Measurements from ENCODE around the gene ANXA1. TPM values are rescaled to one million over a fixed set of nuclear protein-coding genes. Genes with fewer than 3 reads are reported as not detected.

The ANXA1 gene
- total RNA-seq, 1 donor from 2014 or later, result 237 TPM

GRCh38 chr9:73204936-73205335 is 53.3 kb downstream of the ANXA1 start:
- TF ChIP-seq, protein P1, sequence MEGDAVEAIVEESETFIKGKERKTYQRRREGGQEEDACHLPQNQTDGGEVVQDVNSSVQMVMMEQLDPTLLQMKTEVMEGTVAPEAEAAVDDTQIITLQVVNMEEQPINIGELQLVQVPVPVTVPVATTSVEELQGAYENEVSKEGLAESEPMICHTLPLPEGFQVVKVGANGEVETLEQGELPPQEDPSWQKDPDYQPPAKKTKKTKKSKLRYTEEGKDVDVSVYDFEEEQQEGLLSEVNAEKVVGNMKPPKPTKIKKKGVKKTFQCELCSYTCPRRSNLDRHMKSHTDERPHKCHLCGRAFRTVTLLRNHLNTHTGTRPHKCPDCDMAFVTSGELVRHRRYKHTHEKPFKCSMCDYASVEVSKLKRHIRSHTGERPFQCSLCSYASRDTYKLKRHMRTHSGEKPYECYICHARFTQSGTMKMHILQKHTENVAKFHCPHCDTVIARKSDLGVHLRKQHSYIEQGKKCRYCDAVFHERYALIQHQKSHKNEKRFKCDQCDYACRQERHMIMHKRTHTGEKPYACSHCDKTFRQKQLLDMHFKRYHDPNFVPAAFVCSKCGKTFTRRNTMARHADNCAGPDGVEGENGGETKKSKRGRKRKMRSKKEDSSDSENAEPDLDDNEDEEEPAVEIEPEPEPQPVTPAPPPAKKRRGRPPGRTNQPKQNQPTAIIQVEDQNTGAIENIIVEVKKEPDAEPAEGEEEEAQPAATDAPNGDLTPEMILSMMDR (IDR thresholded peaks at IDR 0.05), result no peak
- H3K4me1 Mint-ChIP-seq (ENCODE audit: unreplicated experiment), result no peaks in the 10 kb centered on the region

GRCh38 chr9:73206851-73207250 is 55.2 kb downstream of the ANXA1 start:
- Mint-ChIP-seq H3K4me3 (ENCODE audit: unreplicated experiment) (no peak overlapping the region), H3K4me1 (ENCODE audit: unreplicated experiment) (no peaks in the 10 kb centered on the region), H3K9me3 (ENCODE audit: unreplicated experiment) (no peaks in the 10 kb centered on the region), H3K36me3 (ENCODE audit: unreplicated experiment) (no peaks in the 10 kb centered on the region), H3K27me3 (ENCODE audit: unreplicated experiment) (peaks cover 62% of the 10 kb centered on the region), H3K27ac (ENCODE audit: unreplicated experiment) (no peak overlapping the region)
- no peak for DNase-seq (ENCODE audit: extremely low spot score, unreplicated experiment)
- TF ChIP-seq, protein P1 (IDR thresholded peaks at IDR 0.05), result no peak

More at GRCh38 chr9:73204936-73205335, 53.3 kb downstream of the ANXA1 start:
- H3K27ac Mint-ChIP-seq (ENCODE audit: unreplicated experiment), result no peak overlapping the region
- H3K9me3 Mint-ChIP-seq (ENCODE audit: unreplicated experiment), result no peaks in the 10 kb centered on the region
- no peak overlapping the region for H3K4me3 Mint-ChIP-seq (ENCODE audit: unreplicated experiment)
- H3K36me3 Mint-ChIP-seq (ENCODE audit: unreplicated experiment), result no peaks in the 10 kb centered on the region
- H3K27me3 Mint-ChIP-seq (ENCODE audit: unreplicated experiment), result peaks cover 66% of the 10 kb centered on the region
- no peak for DNase-seq (ENCODE audit: extremely low spot score, unreplicated experiment)

GRCh38 chr9:73210886-73211666 is 59.4 kb downstream of the ANXA1 start:
- H3K9me3 Mint-ChIP-seq (ENCODE audit: unreplicated experiment), result no peaks in the 10 kb centered on the region
- H3K27me3 Mint-ChIP-seq (ENCODE audit: unreplicated experiment), result peaks cover 61% of the 10 kb centered on the region
- no peak overlapping the region for H3K27ac Mint-ChIP-seq (ENCODE audit: unreplicated experiment)
- TF ChIP-seq, protein P1 (IDR thresholded peaks at IDR 0.05), result no peak
- no peak for DNase-seq (ENCODE audit: extremely low spot score, unreplicated experiment)
- H3K4me3 Mint-ChIP-seq (ENCODE audit: unreplicated experiment), result no peak overlapping the region
- H3K4me1 Mint-ChIP-seq (ENCODE audit: unreplicated experiment), result no peaks in the 10 kb centered on the region
- H3K36me3 Mint-ChIP-seq (ENCODE audit: unreplicated experiment), result no peaks in the 10 kb centered on the region

DNA sequence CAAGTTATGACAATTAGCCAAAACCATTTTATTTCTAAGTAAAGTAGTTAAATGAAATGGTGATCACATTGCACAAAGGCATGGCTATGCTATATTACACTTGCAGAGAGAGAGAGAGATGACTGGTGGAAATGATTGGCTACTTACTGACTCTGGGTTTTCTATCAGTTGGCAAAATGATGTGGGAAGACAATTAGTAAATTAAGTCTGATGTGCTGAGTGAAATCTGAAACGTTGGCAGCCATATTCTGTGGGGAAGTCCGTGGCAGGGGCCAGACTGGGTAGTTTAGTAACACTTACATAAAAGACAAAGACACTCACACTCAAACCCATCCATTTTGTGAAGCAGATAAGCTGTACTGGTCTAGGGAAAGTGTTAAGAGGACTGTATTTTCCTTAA is 61.6 kb downstream of the ANXA1 start:
- H3K4me3 Mint-ChIP-seq (ENCODE audit: unreplicated experiment), result no peak overlapping the region
- H3K27ac Mint-ChIP-seq (ENCODE audit: unreplicated experiment), result no peak overlapping the region
- DNase-seq (ENCODE audit: extremely low spot score, unreplicated experiment), result no peak
- TF ChIP-seq, protein P1 (IDR thresholded peaks at IDR 0.05), result no peak
- H3K9me3 Mint-ChIP-seq (ENCODE audit: unreplicated experiment), result no peaks in the 10 kb centered on the region
- H3K27me3 Mint-ChIP-seq (ENCODE audit: unreplicated experiment), result peaks cover 52% of the 10 kb centered on the region
- H3K4me1 Mint-ChIP-seq (ENCODE audit: unreplicated experiment), result no peaks in the 10 kb centered on the region
- H3K36me3 Mint-ChIP-seq (ENCODE audit: unreplicated experiment), result no peaks in the 10 kb centered on the region

DNA sequence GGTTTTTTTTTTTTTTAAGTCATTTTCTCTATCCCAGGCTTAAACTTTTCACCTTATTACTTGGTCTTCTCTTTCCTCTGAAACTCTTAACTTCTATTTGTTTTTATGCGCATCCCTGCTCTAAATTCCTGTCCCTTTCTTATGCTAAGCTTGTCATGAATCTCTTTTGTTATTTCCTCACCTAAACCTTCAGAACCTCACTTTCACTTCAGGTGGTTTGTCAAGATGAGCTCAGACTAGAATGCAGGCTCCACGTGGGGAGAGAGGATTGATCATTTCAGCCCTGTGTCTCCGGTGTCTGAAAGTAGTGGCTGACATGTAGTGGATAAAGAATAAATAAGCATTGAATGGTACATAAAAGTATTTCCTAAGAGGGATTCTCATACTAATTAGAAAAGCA is 63.6 kb downstream of the ANXA1 start:
- Mint-ChIP-seq H3K36me3 (ENCODE audit: unreplicated experiment) (no peaks in the 10 kb centered on the region), H3K27ac (ENCODE audit: unreplicated experiment) (no peak overlapping the region), H3K9me3 (ENCODE audit: unreplicated experiment) (no peaks in the 10 kb centered on the region), H3K4me3 (ENCODE audit: unreplicated experiment) (no peak overlapping the region), H3K4me1 (ENCODE audit: unreplicated experiment) (peaks cover 1% of the 10 kb centered on the region), H3K27me3 (ENCODE audit: unreplicated experiment) (peaks cover 39% of the 10 kb centered on the region)
- TF ChIP-seq, protein P1 (IDR thresholded peaks at IDR 0.05), result no peak
- no peak for DNase-seq (ENCODE audit: extremely low spot score, unreplicated experiment)

All from osteocyte (in vitro differentiated cells).